Activated naive CD4-positive, alpha-beta T cell treated with anti-CD3 and anti-CD28 coated beads, Interleukin-2, amount 50 U/mL, for 72 hours (primary cell): ENCODE data around the gene KIFAP3. TPM values are rescaled to one million over a fixed set of nuclear protein-coding genes. Genes with fewer than 3 reads are reported as not detected.

Experiments
- ATAC-seq, 2 donors: fragments of 150-1000 bp; cut with Tn5 transposase; 2 replicates each; pipeline ENCODE4 v1.10.0; 2021; ENCODE audit warnings: mild to moderate bottlenecking in 2 of 2, moderate library complexity in 2 of 2
- DNase-seq, 2 donors: peaks; one replicate each; pipeline ENCODE4 v3.0.0; 2021 to 2022; ENCODE audit warnings: low spot score in 2 of 2
- H3K27ac Mint-ChIP-seq, 2 donors: one replicate each; pipeline ENCODE4 v1.8.0; 2022; ENCODE audit warnings: mild to moderate bottlenecking in 2 of 2, mixed read lengths in 2 of 2
- H3K36me3 Mint-ChIP-seq, 2 donors: one replicate each; pipeline ENCODE4 v1.8.0; 2022; ENCODE audit warnings: mixed read lengths in 2 of 2
- H3K9me3 Mint-ChIP-seq, 2 donors: one replicate each; pipeline ENCODE4 v1.8.0; 2022; ENCODE audit warnings: mixed read lengths in 2 of 2
- total RNA-seq, 2 donors: library from RNA; stranded (reverse); gene quantifications; one replicate each; pipeline ENCODE4 v1.2.3, GENCODE V29; 2022

The KIFAP3 gene
- total RNA-seq, 2 donors from 2014 or later, result 13.2 to 15.8 TPM

DNA sequence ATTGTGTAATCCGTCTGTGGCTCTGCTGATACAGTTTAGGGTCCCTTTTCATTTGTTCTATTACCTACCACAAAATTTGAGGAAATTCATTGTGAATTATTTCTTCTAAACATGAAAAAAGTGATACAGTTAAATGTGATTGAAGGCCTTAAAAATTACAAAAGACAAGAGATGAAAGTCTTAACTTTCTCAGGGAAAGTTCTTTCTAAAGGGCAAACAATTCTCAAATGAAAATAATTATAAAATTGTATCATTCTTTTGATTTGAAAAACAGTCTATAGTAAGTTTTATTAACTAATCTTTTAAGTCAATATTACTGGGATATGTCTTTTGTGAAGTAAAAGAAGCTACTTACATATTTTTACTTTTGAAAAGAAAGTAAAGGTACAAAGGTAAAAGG, 123.4 kb downstream of the KIFAP3 start:
- DNase-seq (no peak), ATAC-seq (no peak)
- H3K36me3 Mint-ChIP-seq, result no peaks in the 10 kb centered on the region
- H3K27ac Mint-ChIP-seq, result no peak overlapping the region
- no peaks in the 10 kb centered on the region for H3K9me3 Mint-ChIP-seq

GRCh38 chr1:169949139-169949538, 125.4 kb downstream of the KIFAP3 start:
- Mint-ChIP-seq H3K36me3 (no peaks in the 10 kb centered on the region), H3K27ac (no peak overlapping the region), H3K9me3 (no peaks in the 10 kb centered on the region)
- no peak for DNase-seq
- ATAC-seq, result no peak

DNA sequence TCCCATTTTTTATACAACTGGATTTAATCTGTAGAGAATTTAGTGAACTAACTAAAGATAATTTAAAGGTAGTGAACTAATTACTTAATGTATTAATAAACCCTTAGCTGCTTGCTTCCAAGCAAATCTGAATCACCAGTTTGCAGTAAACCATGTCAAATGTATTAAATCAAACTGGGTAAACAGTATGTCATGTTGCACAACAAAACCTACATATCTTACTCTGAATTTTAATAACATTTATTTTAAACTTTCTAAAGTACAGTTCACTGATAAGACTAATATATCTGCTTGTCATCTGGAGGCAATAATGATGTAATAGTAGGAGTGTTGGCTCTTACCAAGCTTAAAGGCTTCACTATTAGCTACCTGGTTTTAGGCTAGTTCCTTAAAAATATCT, 128.3 kb downstream of the KIFAP3 start:
- H3K27ac Mint-ChIP-seq, result no peak overlapping the region
- DNase-seq, result no peak
- ATAC-seq, result no peak
- H3K36me3 Mint-ChIP-seq, result no peaks in the 10 kb centered on the region
- no peaks in the 10 kb centered on the region for H3K9me3 Mint-ChIP-seq

DNA sequence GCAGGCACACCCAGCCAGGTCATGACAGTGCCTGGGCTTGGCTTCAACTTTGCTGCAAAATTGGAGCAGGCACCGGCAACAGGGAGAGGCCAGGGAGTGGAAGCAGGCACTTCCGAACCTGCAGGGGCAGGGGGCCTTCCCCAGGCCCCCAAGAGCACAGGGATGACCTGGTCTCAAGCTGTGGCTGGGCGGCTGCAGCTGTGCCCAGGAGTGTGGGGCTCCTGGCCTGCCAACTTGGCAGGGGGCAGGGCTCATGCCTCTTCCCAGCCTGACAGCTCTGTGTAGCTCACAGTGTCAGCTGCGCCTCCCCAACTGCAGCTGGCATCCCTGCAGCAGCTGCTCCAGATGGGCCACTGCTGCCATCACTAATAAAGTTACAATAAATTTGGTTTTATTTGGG, 129.3 kb downstream of the KIFAP3 start:
- H3K9me3 Mint-ChIP-seq, result no peaks in the 10 kb centered on the region
- DNase-seq, result no peak
- no peak for ATAC-seq
- H3K27ac Mint-ChIP-seq, result no peak overlapping the region
- H3K36me3 Mint-ChIP-seq, result no peaks in the 10 kb centered on the region

DNA sequence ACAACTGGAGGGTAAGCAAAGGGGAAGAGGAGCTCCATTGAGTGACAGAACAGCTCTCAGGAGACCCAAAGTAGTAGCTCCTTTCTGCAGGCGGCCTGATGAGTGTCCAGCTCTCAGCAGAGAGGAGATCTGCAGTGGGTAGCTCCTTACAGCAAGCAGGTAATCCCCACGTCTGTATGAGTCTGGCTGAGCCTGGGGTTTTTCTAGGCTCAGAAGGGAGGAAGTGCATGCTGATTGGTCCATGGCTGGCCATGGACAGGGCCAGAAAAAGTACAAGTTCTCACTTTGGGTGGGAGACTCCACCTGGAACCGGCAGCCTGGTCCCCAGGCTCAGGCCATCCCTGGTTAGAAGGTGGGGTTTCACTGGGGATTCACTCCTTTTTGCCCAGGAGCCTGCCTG, 129.9 kb downstream of the KIFAP3 start:
- H3K27ac Mint-ChIP-seq, result no peak overlapping the region
- DNase-seq (no peak), ATAC-seq (no peak)
- no peaks in the 10 kb centered on the region for H3K36me3 Mint-ChIP-seq
- H3K9me3 Mint-ChIP-seq, result no peaks in the 10 kb centered on the region

GRCh38 chr1:169943963-169944526, 130.4 kb downstream of the KIFAP3 start:
- no peak for DNase-seq
- no peak for ATAC-seq
- no peak overlapping the region for H3K27ac Mint-ChIP-seq
- no peaks in the 10 kb centered on the region for H3K9me3 Mint-ChIP-seq
- no peaks in the 10 kb centered on the region for H3K36me3 Mint-ChIP-seq

- no peaks in the 10 kb centered on the region for H3K36me3 Mint-ChIP-seq
- H3K27ac Mint-ChIP-seq, result no peak overlapping the region
- H3K9me3 Mint-ChIP-seq, result no peaks in the 10 kb centered on the region
- DNase-seq (no peak), ATAC-seq (no peak)
Measured at GRCh38 chr1:169941982-169942830, 132.3 kb downstream of the KIFAP3 start.

DNA sequence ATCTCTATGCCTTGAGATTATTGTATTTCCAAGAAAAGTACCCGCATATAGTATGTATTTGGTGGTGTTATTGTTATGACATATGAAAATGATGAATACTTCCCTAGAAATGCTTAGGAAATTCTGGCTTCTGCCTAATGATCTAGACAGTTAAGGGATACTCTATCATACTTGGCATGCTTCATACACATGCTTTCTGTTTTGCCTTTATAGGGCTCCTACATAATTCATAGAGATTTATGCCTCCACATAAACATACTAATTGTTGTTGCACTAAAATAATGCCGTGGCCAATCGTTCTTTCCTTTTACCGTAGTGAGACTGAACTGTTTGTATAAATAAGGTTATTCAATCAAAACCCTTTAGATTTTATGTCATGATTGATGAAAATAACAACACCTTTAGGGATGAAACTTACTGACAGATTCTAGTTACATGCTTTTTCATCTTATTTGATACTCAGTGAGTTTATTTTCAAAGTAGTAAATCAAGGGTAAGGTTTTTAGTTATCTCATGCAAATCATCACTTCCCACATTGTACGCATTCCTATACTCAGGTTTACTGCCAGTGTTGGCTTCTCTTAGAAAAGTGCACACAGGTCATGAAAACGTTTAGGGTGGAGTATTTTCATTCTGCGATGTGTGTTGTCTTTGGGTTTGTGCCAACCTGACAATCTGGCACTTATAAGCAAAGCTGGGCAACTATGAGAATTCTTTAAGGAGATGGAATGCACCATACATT, 140.3 kb downstream of the KIFAP3 start:
- Mint-ChIP-seq H3K9me3 (no peaks in the 10 kb centered on the region), H3K27ac (no peak overlapping the region), H3K36me3 (no peaks in the 10 kb centered on the region)
- ATAC-seq (no peak), DNase-seq (no peak)

DNA sequence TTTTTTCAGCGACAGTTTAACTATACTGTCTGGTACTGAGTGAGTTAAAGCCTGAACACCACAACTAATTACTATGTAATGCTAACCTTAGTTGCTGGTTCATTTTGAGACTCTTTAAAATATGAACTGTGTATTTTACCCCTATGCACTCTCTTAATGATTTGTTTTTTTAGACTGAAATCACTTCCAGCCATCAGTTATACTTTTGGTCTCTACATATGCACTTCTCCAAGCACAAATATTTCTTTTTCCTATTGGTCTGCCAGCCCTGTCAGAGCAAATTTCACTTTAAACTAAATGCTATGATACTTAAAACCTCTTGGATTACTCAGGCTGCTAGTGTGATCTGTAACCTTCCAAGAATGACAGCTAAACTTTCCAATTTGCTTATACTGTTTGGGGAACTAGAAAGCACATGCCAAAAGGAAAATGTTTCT, 142.7 kb downstream of the KIFAP3 start:
- Mint-ChIP-seq H3K9me3 (no peaks in the 10 kb centered on the region), H3K36me3 (no peaks in the 10 kb centered on the region), H3K27ac (no peak overlapping the region)
- DNase-seq, result no peak
- ATAC-seq, result no peak

DNA sequence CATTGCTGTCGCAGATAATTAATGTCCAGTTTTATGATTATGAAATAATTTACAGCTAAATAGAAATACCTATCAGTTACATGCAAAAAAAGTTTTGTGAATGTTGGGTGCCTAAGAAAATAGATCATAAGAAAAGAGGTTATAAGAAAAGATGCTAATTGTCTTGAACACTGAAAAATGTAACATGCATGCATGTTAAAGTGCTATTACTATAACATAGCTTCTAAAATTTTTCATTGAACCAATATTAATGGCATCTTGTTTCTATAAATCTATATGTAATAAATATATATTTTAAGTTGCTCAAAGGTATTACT, 145.3 kb downstream of the KIFAP3 start:
- no peaks in the 10 kb centered on the region for H3K36me3 Mint-ChIP-seq
- no peaks in the 10 kb centered on the region for H3K9me3 Mint-ChIP-seq
- ATAC-seq (no peak), DNase-seq (no peak)
- H3K27ac Mint-ChIP-seq, result no peak overlapping the region

GRCh38 chr1:169928438-169929209, 145.9 kb downstream of the KIFAP3 start:
- H3K27ac Mint-ChIP-seq, result no peak overlapping the region
- peak in 1 of 2 donors; percentile 72 for ATAC-seq
- no peaks in the 10 kb centered on the region for H3K36me3 Mint-ChIP-seq
- H3K9me3 Mint-ChIP-seq, result no peaks in the 10 kb centered on the region
- no peak for DNase-seq

- no peak overlapping the region for H3K27ac Mint-ChIP-seq
- no peaks in the 10 kb centered on the region for H3K9me3 Mint-ChIP-seq
- no peak for DNase-seq
Measured at GRCh38 chr1:169925505-169926482, 148.7 kb downstream of the KIFAP3 start.

DNA sequence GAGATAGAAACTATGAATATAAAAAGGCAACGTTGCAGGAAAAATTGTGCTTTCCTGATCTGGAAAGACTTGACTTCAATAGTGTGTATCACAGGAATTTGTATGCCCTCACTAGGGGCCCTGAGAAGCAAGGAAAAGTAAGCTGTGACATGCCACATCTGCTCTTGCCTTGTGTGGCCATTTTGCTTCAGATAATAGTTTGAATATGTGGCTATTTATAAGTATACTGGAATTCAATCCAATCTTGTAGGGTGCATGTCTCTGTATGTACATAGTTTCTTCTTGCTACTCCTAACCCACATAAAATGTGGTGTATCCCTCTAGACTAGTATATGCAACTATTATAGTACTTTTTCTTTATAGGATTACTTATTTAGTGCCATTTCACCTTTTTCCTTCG, 149.7 kb downstream of the KIFAP3 start:
- DNase-seq, result no peak
- Mint-ChIP-seq H3K27ac (no peak overlapping the region), H3K9me3 (no peaks in the 10 kb centered on the region), H3K36me3 (no peaks in the 10 kb centered on the region)
- no peak for ATAC-seq

More at GRCh38 chr1:169925505-169926482, 148.7 kb downstream of the KIFAP3 start:
- H3K36me3 Mint-ChIP-seq, result no peaks in the 10 kb centered on the region
- peak in 1 of 2 donors; percentile 47 for ATAC-seq

GRCh38 chr1:169924063-169924462, 150.4 kb downstream of the KIFAP3 start:
- Mint-ChIP-seq H3K9me3 (no peaks in the 10 kb centered on the region), H3K27ac (no peak overlapping the region), H3K36me3 (no peaks in the 10 kb centered on the region)
- no peak for ATAC-seq
- DNase-seq, result no peak

DNA sequence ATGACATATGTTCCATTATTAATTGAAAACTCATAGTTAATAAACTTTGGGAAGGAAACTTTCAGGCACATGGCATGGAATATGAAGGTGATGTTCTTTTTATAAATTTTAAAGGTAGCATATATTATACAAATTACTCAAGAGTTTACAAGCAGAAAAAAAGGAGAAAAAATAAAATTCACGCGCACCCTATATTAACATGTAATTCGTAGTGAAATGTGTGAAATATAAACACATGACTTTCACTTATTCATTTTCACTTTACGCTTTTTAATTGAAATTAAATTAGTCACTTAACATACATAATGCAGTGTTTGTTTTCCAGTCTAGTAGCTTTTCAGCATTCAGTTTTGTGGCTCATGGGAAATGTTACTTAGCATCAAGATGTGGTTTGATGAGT, 153.4 kb downstream of the KIFAP3 start:
- no peak overlapping the region for H3K27ac Mint-ChIP-seq
- H3K36me3 Mint-ChIP-seq, result no peaks in the 10 kb centered on the region
- ATAC-seq, result no peak
- H3K9me3 Mint-ChIP-seq, result no peaks in the 10 kb centered on the region
- no peak for DNase-seq

GRCh38 chr1:169918927-169919326, 155.6 kb downstream of the KIFAP3 start:
- ATAC-seq, result no peak
- DNase-seq, result no peak

More at GRCh38 chr1:169918927-169919326, 155.6 kb downstream of the KIFAP3 start:
- Mint-ChIP-seq H3K27ac (peak overlapping the region in 1 of 2 donors; percentile 56), H3K9me3 (no peaks in the 10 kb centered on the region), H3K36me3 (no peaks in the 10 kb centered on the region)
